Putamen (tissue), 1 donor: ENCODE results near the gene CCDC137.

Experiments used
- DNase-seq: peaks from one replicate; pipeline ENCODE4 v3.0.0-alpha.2; 2016; ENCODE audit warnings: low spot score

CCDC137 gene

GRCh38 chr17:81683208-81683583 lies 16.7 kb downstream of the CCDC137 start:
- peak; percentile 34 for DNase-seq

- DNase-seq = peak; percentile 97
Measured at GRCh38 chr17:81683584-81684441, 17.3 kb downstream of the CCDC137 start, which contains the start of the genes ARL16 and HGS. Gene ARL16 (minus strand): TSS chr17:81683797. CDS start chr17:81683753, 44 bp downstream. Gene HGS (plus strand): TSS chr17:81684011. CDS start chr17:81684067, 56 bp downstream.

- DNase-seq = no peak
Measured at GRCh38 chr17:81684442-81684911, 17.9 kb downstream of the CCDC137 start.

GRCh38 chr17:81685108-81685507 lies 18.6 kb downstream of the CCDC137 start:
- no peak for DNase-seq

GRCh38 chr17:81686614-81687013 lies 20.1 kb downstream of the CCDC137 start:
- no peak for DNase-seq

- DNase-seq = no peak
Measured at GRCh38 chr17:81687770-81688541, 21.4 kb downstream of the CCDC137 start.

GRCh38 chr17:81688616-81689015 lies 22.1 kb downstream of the CCDC137 start:
- no peak for DNase-seq

- no peak for DNase-seq
Measured at GRCh38 chr17:81690066-81690465, 23.5 kb downstream of the CCDC137 start.

- DNase-seq = no peak
Measured at GRCh38 chr17:81690549-81690948, 24.0 kb downstream of the CCDC137 start.

- no peak for DNase-seq
Measured at GRCh38 chr17:81691196-81691595, 24.7 kb downstream of the CCDC137 start.

GRCh38 chr17:81691608-81692007 lies 25.1 kb downstream of the CCDC137 start:
- no peak for DNase-seq

GRCh38 chr17:81693509-81694210 lies 27.1 kb downstream of the CCDC137 start:
- no peak for DNase-seq

GRCh38 chr17:81694810-81695209 lies 28.3 kb downstream of the CCDC137 start:
- DNase-seq = no peak

- DNase-seq = no peak
Measured at GRCh38 chr17:81695211-81695610, 28.7 kb downstream of the CCDC137 start.

GRCh38 chr17:81695801-81696200 lies 29.3 kb downstream of the CCDC137 start:
- no peak for DNase-seq

GRCh38 chr17:81696218-81696941 lies 29.8 kb downstream of the CCDC137 start:
- DNase-seq = no peak

- DNase-seq = no peak
Measured at GRCh38 chr17:81697261-81698044, 30.9 kb downstream of the CCDC137 start.

GRCh38 chr17:81700353-81701287 lies 34.1 kb downstream of the CCDC137 start:
- DNase-seq = no peak

GRCh38 chr17:81701288-81702071 lies 34.9 kb downstream of the CCDC137 start:
- no peak for DNase-seq
